GM13976 (cell line): Measurements from ENCODE around the gene TEK.

Experiments
- DNase-seq: peaks from one replicate; pipeline ENCODE4 v3.0.0; 2012; ENCODE audit warnings: low spot score
- in situ Hi-C: fragments of 300-500 bp; cut with MboI; formaldehyde crosslinking; loops from one replicate; pipeline ENCODE4 v1.12.0; 2022; ENCODE audit warnings: low sequenced_read_pairs, mixed read lengths, inconsistent platforms; ENCODE audit not compliant: unreplicated experiment
- TF ChIP-seq, protein P1 (sequence below): IDR thresholded peaks from 2 replicates; pipeline ENCODE4 v1.5.1; 2012; ENCODE audit warnings: borderline replicate concordance, mild to moderate bottlenecking; ENCODE audit not compliant: insufficient read depth; ENCODE audit errors: extremely low read depth, missing control alignments, control extremely low read depth

Gene TEK

DNA sequence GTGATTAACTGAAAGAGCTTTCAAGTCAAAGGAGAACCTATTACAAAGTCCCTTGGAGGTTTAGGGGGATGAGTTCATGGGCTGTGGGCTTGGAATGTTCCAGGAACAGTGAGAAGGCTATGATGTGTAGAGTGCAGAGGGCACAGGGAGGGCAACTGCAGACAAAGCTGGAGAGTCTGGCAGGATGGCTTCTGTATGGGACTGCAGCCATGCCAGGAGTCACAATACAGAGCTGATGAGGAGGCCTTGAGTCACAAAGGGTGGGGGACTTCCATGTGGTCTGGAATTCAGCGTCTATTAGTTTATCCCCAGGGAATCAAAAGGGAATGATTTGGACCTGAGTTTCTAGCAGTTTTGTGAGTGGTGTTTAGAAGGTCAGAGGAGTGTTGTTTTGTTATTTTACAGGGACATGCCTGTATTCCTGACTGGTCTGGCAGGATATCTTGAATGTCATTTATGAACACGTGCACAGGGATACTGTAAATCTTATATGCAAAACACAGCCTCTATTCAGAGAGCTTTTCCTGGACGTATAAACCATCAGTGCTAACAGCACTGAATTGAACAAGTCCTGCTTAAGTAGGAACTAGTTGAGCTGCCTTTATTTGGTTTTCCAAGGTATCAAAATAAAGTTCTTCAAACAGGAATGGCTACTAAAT lies 14.3 kb upstream of the TEK start:
- no peak for DNase-seq
- in situ Hi-C loops, result no loop called here
- TF ChIP-seq, protein P1, sequence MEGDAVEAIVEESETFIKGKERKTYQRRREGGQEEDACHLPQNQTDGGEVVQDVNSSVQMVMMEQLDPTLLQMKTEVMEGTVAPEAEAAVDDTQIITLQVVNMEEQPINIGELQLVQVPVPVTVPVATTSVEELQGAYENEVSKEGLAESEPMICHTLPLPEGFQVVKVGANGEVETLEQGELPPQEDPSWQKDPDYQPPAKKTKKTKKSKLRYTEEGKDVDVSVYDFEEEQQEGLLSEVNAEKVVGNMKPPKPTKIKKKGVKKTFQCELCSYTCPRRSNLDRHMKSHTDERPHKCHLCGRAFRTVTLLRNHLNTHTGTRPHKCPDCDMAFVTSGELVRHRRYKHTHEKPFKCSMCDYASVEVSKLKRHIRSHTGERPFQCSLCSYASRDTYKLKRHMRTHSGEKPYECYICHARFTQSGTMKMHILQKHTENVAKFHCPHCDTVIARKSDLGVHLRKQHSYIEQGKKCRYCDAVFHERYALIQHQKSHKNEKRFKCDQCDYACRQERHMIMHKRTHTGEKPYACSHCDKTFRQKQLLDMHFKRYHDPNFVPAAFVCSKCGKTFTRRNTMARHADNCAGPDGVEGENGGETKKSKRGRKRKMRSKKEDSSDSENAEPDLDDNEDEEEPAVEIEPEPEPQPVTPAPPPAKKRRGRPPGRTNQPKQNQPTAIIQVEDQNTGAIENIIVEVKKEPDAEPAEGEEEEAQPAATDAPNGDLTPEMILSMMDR, result no peak

DNA sequence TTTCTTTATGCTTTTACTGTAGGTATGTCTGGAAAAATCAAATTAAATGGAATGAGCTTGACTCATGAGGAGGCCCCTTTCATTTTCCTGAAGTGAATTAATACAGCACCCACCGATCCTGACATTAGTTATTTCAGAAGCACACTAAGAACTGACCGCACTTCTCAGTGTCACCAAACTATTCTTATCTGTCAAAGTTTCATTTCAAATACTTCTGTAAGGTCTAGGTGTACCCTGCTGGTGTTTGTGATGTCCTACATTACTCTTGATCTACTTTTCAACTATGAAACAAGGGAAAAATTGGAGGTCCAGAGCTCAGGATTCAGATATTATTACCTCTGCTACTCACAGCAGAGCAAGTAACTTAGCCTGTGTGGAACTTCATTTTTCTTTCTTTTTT lies 1.8 kb upstream of the TEK start:
- DNase-seq, result no peak
- TF ChIP-seq, protein P1, result no peak
- in situ Hi-C loops, result no loop called here

DNA sequence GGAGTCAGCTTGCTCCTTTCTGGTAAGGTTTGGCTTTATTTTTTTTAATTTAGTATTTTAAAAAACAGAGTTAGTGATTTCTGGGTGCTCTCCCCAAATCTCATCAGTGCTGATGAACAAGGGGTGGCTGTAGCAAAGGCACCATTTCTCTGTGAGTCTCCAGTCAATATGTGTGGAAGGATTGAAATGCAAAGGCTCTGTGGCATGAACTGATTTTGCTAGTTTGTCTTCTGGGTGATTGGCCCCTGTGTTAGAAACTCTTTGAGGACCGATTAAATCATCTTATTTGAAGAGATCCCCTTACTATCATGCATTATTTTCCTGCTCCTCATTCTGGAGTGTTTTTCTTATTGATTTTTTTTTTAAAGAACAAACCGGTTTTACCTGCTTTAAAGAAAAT lies 596 bp downstream of the TEK start:
- TF ChIP-seq, protein P1, result no peak
- no peak for DNase-seq
- in situ Hi-C loops, result no loop called here

DNA sequence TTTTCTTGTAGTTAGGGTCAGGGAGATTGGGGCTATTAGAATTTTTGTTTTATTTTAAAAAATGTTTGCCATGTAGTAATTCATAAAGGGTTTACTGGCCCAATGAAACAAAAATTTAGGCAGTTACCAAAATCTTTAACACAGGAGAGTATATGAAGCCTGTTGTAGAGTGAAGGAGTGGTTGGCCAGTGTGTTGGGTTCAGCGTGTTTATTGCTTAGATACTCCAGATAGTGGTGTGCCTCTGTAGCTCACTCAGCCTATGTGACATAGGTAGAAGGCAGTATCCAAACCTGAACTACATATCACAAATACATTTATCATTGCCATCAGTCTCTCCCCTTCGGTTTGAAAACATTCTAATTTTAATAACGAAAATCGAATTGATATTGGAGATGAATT lies 1.2 kb downstream of the TEK start:
- TF ChIP-seq, protein P1, result no peak
- in situ Hi-C loops, result no loop called here
- no peak for DNase-seq

DNA sequence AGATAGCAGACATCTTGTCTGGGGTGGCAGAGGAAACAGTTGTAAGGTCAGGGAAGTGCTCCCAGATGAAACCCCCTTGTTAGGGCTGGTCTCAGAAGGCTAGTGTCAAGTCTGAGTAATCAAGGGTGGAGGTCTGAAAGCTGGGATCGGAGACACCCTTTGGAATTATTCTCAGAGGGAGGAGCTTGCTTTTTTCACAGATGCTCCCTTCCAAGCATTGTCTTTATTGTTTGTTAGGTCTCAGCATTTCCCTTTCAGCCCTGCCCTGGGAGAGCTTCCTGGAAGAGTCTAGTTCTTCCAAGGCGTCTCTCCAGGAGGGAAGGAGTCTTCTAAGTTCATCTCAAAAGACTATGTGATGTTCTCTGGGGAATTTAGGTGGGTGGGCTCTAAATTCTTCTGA lies 3.2 kb downstream of the TEK start:
- DNase-seq, result no peak
- TF ChIP-seq, protein P1, result no peak
- in situ Hi-C loops, result no loop called here

DNA sequence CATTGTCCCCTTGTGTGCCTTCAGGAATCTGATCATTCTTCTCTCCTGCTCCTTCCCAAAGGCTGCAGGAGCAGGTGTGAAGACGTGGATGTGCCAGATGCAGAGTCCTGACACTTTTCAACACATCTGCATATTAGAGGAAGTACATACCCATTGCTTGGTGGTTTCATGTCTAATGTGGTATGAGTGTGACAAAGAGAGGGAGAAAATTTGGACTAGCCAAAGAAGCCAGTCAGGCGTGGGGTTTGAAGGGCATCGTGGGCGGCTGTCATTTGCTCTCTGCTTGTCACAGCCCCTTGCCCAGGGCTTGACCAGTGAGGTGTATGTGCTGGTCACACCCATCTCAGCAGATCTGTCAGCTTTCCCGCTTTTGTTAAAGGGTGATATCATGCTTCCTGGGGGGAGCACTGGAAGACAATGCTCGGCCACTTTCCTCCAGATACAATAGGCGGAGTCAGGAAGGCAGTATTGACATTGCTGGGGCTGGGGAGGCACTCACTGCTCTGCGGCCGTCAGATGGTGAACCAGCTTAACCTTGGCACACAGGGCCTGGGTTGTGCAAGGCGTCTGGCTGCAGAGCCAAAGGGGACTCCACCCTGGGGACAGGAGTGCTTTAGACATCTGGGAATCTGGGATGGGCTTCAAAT lies 8.6 kb downstream of the TEK start:
- in situ Hi-C loops, result no loop called here
- TF ChIP-seq, protein P1, result no peak
- DNase-seq, result no peak
